Sigmoid colon (tissue), 7 donors: ENCODE measurements around the gene GLIS1. TPM values are rescaled to one million over a fixed set of nuclear protein-coding genes. Genes with fewer than 3 reads are reported as not detected.

Experiments used
- DNase-seq: peaks from one replicate; pipeline ENCODE4 v3.0.0-alpha.2; 2019
- H3K27ac ChIP-seq, 4 donors: fragments of 200-600 bp; sonication (generic); one replicate each; pipeline ENCODE4 v1.5.1; 2016 to 2019; ENCODE audit warnings: mild to moderate bottlenecking in 1 of 4
- H3K27me3 ChIP-seq, 3 donors: fragments of 200-600 bp; sonication (generic); one replicate each; pipeline ENCODE4 v1.5.1; 2019; ENCODE audit warnings: mild to moderate bottlenecking in 1 of 3
- H3K36me3 ChIP-seq, 4 donors: fragments of 200-600 bp; sonication (generic); one replicate each; pipeline ENCODE4 v1.5.1; 2016 to 2019
- H3K4me1 ChIP-seq, 4 donors: fragments of 200-600 bp; sonication (generic); one replicate each; pipeline ENCODE4 v1.5.1; 2017 to 2019
- H3K4me3 ChIP-seq, 4 donors: fragments of 200-600 bp; sonication (generic); one replicate each; pipeline ENCODE4 v1.5.1; 2017 to 2019; ENCODE audit warnings: mild to moderate bottlenecking in 2 of 4, moderate library complexity in 1 of 4
- H3K9me3 ChIP-seq, 4 donors: fragments of 200-600 bp in 3 of 4; sonication (generic) in 3 of 4; one replicate each; pipeline versions ENCODE4 v1.5.1 to v1.6.1; 2013 to 2019
- EP300 ChIP-seq, 4 donors: sonication (generic); formaldehyde crosslinking; IDR thresholded peaks; one replicate each; pipeline ENCODE4 v1.6.1; 2017; ENCODE audit warnings: antibody characterized with exemption in 4 of 4
- POLR2A ChIP-seq, 2 donors: fragments of 450-650 bp; IDR thresholded peaks; one replicate each; pipeline ENCODE4 v1.6.1; 2016; ENCODE audit warnings: antibody characterized with exemption in 2 of 2, mild to moderate bottlenecking in 2 of 2, moderate library complexity in 2 of 2
- POLR2AphosphoS5 ChIP-seq, 4 donors: sonication (generic); formaldehyde crosslinking; IDR thresholded peaks; one replicate each; pipeline ENCODE4 v1.6.1; 2017; ENCODE audit warnings: antibody characterized with exemption in 4 of 4
- WGBS, 2 donors: extraction: QIAGEN DNeasy Blood & Tissue Kit; methylation state at CpG; one replicate each; pipeline ENCODE4 v1.1.7; 2013; 5-methylcytosine and 5-hydroxymethylcytosine counted together
- intact Hi-C: fragments of 100-400 bp; cut with DNase I; formaldehyde crosslinking; loops from one replicate; pipeline ENCODE4 v1.15.1; 2023
- polyA plus RNA-seq, 3 donors: library from polyadenylated mRNA; stranded (reverse); fragments of 200-250 nt; gene quantifications; one replicate each; pipeline ENCODE4 v1.2.3, GENCODE V29; 2013
- small RNA-seq, 3 donors: library from RNA; depleted of rRNA; stranded (forward); fragments of <200 nt; gene quantifications; one replicate each; pipeline ENCODE3, GENCODE V24; 2016
- total RNA-seq, 4 donors: library from RNA; depleted of rRNA; stranded (reverse); fragments of >200 nt; gene quantifications; one replicate each; pipeline ENCODE4 v1.1.0, GENCODE V29; 2016
- TF ChIP-seq, protein P1 (sequence below), 4 experiments: fragments of 450-650 bp in 3 of 4; fragments of 200-600 bp in 1 of 4; IDR thresholded peaks; one replicate each; pipeline ENCODE4 v1.5.1; 2016 to 2019; ENCODE audit warnings: antibody characterized with exemption in 4 of 4, mild to moderate bottlenecking in 3 of 4, moderate library complexity in 2 of 4
- donor health status: healthy with polysubstance abuse.
- donor health status: Bipolar disorder and iron deficiency.
- donor health status: healthy.

Gene GLIS1
- total and polyA plus RNA-seq, 7 donors = 0.16 to 0.83 (median 0.32) TPM; not detected in 4

DNA sequence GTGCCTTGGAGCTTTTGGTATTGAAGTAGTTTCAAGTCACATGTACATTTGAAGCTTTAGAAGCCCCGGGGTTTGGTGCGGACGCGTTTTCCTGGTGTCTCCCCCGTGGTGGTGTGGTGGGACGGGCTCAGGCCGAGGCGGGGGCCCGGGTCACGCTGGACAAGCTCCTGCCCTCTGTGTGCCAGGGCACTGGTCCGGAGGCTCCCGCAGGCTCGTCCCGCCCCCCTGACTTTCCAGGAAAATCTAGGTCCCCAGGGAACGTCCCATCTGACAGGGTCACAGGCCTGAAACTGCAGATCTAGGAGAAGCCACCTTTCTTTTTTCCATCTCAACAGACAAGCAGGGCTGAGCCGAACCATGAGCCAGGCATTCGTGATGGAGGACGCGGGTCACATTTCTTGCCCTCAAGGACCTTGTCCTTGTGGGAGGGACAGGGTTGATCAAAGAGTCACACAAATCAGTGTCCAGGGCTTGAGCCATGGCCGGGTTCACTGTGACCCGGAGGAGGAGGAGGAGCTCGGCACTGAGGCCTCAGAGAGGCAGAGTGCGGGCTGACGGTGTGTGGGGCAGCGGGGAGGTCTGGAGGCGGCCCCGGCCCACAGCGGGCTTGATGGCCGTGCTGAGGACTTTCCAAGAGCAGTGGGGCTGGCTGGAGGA is 278.2 kb downstream of the GLIS1 start:
- intact Hi-C loops = no loop called here
- Histone ChIP-seq H3K27me3 (no peaks in the 10 kb centered on the region), H3K4me3 (no peak overlapping the region), H3K9me3 (no peaks in the 10 kb centered on the region), H3K27ac (no peak overlapping the region), H3K36me3 (no peaks in the 10 kb centered on the region), H3K4me1 (no peaks in the 10 kb centered on the region)
- TF ChIP-seq, protein P1, sequence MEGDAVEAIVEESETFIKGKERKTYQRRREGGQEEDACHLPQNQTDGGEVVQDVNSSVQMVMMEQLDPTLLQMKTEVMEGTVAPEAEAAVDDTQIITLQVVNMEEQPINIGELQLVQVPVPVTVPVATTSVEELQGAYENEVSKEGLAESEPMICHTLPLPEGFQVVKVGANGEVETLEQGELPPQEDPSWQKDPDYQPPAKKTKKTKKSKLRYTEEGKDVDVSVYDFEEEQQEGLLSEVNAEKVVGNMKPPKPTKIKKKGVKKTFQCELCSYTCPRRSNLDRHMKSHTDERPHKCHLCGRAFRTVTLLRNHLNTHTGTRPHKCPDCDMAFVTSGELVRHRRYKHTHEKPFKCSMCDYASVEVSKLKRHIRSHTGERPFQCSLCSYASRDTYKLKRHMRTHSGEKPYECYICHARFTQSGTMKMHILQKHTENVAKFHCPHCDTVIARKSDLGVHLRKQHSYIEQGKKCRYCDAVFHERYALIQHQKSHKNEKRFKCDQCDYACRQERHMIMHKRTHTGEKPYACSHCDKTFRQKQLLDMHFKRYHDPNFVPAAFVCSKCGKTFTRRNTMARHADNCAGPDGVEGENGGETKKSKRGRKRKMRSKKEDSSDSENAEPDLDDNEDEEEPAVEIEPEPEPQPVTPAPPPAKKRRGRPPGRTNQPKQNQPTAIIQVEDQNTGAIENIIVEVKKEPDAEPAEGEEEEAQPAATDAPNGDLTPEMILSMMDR (IDR thresholded peaks at IDR 0.05) = no peak
- TF ChIP-seq POLR2AphosphoS5 (IDR thresholded peaks at IDR 0.05) (no peak), POLR2A (IDR thresholded peaks at IDR 0.05) (no peak), EP300 (IDR thresholded peaks at IDR 0.05) (no peak)
- DNase-seq = no peak
- 89 to 91% methylated on average over 29 of the region's 29 CpGs for WGBS, 2 donors

DNA sequence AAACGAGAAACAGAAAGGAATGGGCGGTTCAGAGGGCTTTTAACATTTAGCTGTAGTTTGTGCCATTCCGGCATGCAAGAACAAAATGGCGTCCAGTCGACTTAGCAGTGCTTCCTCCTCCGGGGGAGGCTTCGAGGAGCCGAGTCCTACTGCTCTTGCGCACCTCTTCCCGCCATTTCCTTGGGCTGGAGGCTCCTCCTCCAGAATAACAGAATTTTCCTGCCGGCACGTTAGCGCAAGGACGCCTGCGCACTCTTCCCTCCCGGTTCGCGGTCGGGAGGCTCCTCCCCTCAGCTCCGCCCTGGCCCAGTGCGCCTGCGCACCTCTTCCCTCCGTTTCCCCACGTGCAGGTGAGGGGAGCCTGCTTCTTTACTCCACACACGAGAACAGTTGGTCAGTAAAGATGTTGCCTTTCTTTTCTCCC is 278.7 kb downstream of the GLIS1 start:
- no peaks in the 10 kb centered on the region for H3K36me3 ChIP-seq
- H3K4me1 ChIP-seq = no peaks in the 10 kb centered on the region
- H3K9me3 ChIP-seq = no peaks in the 10 kb centered on the region
- no peaks in the 10 kb centered on the region for H3K27me3 ChIP-seq
- no peak overlapping the region for H3K4me3 ChIP-seq
- 95% methylated on average over 25 of the region's 25 CpGs for WGBS, 2 donors
- DNase-seq = no peak
- intact Hi-C loops = no loop called here
- H3K27ac ChIP-seq = no peak overlapping the region
- TF ChIP-seq, protein P1 (IDR thresholded peaks at IDR 0.05) = no peak
- no peak for TF ChIP-seq POLR2A (IDR thresholded peaks at IDR 0.05)
- no peak for TF ChIP-seq EP300 (IDR thresholded peaks at IDR 0.05)
- TF ChIP-seq POLR2AphosphoS5 (IDR thresholded peaks at IDR 0.05) = no peak

DNA sequence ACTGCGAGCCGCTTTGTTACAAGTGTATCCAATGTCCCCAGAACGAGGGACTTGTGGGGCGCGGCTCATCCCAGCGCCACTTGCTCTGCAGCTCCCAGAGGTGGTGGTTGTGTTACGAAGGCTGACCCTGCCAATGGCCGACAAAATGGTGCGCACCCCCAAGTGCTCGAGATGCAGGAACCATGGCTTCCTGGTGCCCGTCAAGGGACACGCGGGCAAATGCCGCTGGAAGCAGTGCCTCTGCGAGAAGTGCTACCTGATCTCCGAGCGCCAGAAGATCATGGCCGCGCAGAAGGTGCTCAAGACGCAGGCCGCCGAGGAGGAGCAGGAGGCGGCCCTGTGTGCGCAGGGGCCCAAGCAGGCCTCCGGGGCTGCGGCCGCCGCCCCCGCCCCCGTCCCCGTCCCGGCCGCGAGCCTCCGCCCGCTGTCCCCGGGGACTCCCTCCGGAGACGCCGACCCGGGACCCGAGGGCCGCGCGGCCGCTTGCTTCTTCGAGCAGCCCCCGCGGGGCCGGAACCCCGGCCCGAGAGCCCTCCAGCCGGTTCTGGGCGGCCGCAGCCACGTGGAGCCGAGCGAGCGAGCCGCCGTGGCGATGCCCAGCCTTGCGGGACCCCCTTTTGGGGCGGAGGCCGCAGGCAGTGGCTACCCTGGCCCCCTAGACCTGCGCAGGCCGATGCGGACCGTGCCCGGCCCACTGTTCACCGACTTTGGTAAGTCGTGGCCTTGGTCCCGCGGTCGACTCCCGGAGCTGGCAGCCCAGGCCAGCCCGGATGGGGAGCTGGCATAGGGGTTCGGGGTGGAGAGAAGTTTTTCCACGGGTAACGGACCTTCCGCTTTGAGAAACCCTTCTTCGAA is 279.4 kb downstream of the GLIS1 start, which contains the start of gene DMRTB1:
Gene DMRTB1 (plus strand): TSS at position 79 of the 855 bp plus-strand sequence. CDS start 55 bp downstream, at position 134.
- WGBS, 2 donors = 94 to 95% methylated on average over 82 of the region's 82 CpGs
- no peak for DNase-seq
- Histone ChIP-seq H3K27me3 (no peaks in the 10 kb centered on the region), H3K4me1 (no peaks in the 10 kb centered on the region), H3K27ac (no peak within 1 kb of the TSS), H3K9me3 (no peaks in the 10 kb centered on the region), H3K4me3 (no peak within 1 kb of the TSS), H3K36me3 (no peaks in the 10 kb centered on the region)
- TF ChIP-seq POLR2AphosphoS5 (IDR thresholded peaks at IDR 0.05) (no peak), EP300 (IDR thresholded peaks at IDR 0.05) (no peak), POLR2A (IDR thresholded peaks at IDR 0.05) (no peak)
- TF ChIP-seq, protein P1 (IDR thresholded peaks at IDR 0.05) = no peak
- intact Hi-C loops = no loop called here

DNA sequence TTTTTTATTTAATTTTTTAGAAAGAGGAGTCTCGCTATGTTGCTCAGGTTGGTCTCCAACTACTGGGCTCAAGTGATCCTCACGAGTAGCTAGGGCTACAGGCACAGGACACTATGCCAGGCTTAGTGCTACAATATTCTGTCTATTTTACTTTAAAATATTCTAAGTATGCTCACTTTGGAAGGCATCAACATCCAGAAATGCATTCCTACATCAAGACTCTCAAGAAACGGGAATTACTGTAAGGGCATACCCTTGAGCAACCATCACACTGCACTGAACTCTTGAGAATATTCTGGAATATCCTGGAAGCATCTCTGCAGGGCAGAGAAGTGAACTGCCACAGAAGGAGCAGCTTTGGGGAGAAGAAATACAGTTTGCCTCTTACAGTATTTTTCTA is 280.3 kb downstream of the GLIS1 start:
- no peak overlapping the region for H3K4me3 ChIP-seq
- WGBS, 2 donors = 81 to 87% methylated on average over 3 of the region's 3 CpGs
- no peak for DNase-seq

More for the DNA sequence above, 280.3 kb downstream of the GLIS1 start:
- Histone ChIP-seq H3K9me3 (no peaks in the 10 kb centered on the region), H3K27ac (no peak overlapping the region), H3K27me3 (no peaks in the 10 kb centered on the region), H3K36me3 (no peaks in the 10 kb centered on the region), H3K4me1 (no peaks in the 10 kb centered on the region)
- intact Hi-C loops = no loop called here
- TF ChIP-seq EP300 (IDR thresholded peaks at IDR 0.05) (no peak), POLR2A (IDR thresholded peaks at IDR 0.05) (no peak), POLR2AphosphoS5 (IDR thresholded peaks at IDR 0.05) (no peak)
- TF ChIP-seq, protein P1 (IDR thresholded peaks at IDR 0.05) = no peak

Small RNAs within 50 kb of the gene (small RNA-seq; reads per million reads assigned to genes)
- gene RF00418 (0 reads per million in 3 donors), gene RNU7-95P (0 reads per million in 3 donors)

Other genes with a start within 250 kb of the GLIS1 start
- gene NDC1, start 99.1 kb upstream of the GLIS1 start, total RNA-seq = 10 to 100 TPM in 2 of 4 donors, 1 to 10 TPM in 2; 7.6 to 11.4 (median 10.2) TPM
- 10 to 100 TPM in 1 of 3 donors, 1 to 10 TPM in 2; 1.8 to 15.4 (median 3.0) TPM for gene NDC1, start 99.1 kb upstream of the GLIS1 start, polyA plus RNA-seq
- gene YIPF1, start 150.6 kb upstream of the GLIS1 start, total RNA-seq = 10 to 100 TPM; 13.3 to 23.3 (median 18.8) TPM
- 10 to 100 TPM; 24.5 to 28.0 (median 27.6) TPM for gene YIPF1, start 150.6 kb upstream of the GLIS1 start, polyA plus RNA-seq
- not detected for gene DIO1, start 155.0 kb upstream of the GLIS1 start, total RNA-seq
- gene DIO1, start 155.0 kb upstream of the GLIS1 start, polyA plus RNA-seq = not detected
- 10 to 100 TPM; 16.1 to 33.9 (median 24.9) TPM for gene IFT25, start 206.5 kb upstream of the GLIS1 start, total RNA-seq
- 10 to 100 TPM; 17.3 to 31.8 (median 26.4) TPM for gene IFT25, start 206.5 kb upstream of the GLIS1 start, polyA plus RNA-seq
- 10 to 100 TPM; 18.5 to 21.6 (median 19.8) TPM for gene LRRC42, start 207.2 kb upstream of the GLIS1 start, total RNA-seq
- 10 to 100 TPM; 15.2 to 25.4 (median 19.2) TPM for gene LRRC42, start 207.2 kb upstream of the GLIS1 start, polyA plus RNA-seq